NCI-H524 treated with DMSO at 0.1 percent for 48 hours (cell line): Measurements from ENCODE around the gene TEX22.
A peak's percentile ranks its signal among the peaks of the same experiment; 100 is the strongest.
"Not testable (repeated sequence)": the region's sequence is repeated elsewhere in the genome, so short reads cannot be mapped to it uniquely, and the experiment has no call there.

Experiments used
- DNase-seq: peaks from one replicate; lab custom pipeline; 2025; lab: John Stamatoyannopoulos, UW

TEX22 gene, protein sequence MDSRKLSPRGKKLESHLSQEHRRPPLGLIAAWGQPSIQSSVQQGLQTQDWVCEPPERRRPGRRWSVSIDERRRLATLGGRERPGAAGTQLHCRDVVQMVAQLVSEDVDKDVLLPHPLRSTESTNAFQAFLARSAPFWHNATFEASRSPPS

DNA sequence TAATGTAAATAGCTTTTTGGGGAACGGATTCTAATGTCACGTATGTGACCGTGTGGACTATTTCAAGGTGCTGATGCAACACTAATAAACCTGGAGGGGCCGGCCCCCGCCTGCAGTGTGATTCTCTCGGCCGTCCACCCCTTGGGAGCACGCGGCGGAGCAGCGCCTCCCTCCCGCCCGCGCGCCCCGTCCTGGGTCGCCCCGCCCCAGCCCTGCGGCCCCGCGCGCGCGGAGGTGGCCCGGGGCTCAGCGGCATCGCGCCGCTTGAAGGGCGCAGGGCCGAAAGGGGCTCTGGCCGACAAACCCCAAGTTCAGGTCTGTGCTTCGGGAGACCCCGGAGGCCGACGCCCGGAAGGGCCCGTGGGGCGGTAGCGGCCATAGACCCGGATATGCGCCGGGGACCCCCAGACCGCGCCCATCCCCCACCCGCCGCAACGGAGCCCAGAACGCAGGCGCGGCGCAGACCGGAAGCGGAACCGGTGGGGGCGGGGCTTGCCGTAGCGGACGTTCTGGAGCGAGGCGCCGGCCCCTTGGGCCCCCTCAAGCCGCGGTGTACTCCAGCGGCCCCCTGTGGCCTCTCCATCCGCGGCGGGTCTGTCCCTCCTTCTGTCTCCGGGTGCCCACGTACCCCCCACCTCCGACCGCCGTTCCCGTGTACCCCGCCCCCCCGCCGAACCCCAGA lies at the start of gene TEX22:
TSS of gene TEX22 (plus strand) at position 495 of the 682 bp plus-strand sequence. CDS start 803 bp downstream, outside the sequence.
- DNase-seq: peak; percentile 68

DNA sequence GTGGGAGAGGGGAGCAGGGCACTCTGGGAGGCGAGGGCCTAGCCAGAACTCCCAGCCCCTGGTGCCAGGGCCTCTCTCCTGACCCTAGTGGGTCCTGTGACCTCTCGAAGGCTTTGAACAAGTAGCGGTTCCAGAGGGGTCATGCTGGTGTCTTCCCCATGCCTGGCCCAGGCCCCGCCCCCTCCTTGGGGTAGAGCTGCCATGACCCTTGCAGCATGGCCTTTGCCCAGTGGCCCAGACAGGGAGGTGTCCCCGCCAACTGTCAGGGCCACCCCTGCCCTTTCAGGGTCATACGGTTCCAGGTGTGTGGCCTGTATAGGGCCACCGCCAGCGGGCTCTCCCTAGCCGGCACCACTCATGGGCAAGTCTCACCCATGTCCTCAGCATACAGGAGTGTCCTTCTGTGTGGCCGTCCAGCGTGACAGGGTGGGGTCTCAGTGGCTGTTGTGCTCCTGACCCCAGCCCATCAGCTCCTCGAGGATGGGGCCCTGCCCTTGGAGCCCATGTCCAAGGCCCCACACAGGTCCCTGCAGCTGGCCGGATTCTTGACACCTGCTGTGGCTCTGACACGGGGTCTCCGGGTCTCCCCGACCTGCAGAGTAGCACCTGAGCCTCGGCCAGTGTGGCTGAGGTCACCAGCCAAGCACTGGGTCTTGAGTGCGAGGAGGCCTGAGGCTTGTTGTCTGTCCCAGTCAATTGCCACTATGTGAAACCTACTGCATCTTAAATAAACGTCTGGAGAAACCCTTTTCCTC lies 49.2 kb upstream of the TEX22 start:
- no peak for DNase-seq

DNA sequence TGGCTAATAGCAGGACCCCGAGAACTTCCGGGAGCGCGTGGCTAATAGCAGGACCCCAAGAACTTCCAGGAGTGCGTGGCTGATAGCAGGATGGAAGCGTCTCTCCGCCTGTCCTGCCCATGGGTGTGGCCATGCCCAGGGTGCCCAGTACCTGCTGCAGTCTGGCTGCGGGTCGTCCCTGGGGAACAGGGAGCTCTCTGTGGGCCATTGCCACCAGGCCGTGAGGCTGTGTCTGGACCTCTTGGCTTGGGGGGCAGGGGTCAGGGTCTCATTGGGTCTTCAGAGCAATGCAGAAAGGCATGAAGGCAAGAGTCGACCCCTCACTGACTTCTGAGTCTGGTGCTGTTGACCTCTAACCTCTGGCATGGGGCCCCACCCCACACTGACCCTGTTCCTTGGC lies 48.3 kb upstream of the TEX22 start:
- no peak for DNase-seq

DNA sequence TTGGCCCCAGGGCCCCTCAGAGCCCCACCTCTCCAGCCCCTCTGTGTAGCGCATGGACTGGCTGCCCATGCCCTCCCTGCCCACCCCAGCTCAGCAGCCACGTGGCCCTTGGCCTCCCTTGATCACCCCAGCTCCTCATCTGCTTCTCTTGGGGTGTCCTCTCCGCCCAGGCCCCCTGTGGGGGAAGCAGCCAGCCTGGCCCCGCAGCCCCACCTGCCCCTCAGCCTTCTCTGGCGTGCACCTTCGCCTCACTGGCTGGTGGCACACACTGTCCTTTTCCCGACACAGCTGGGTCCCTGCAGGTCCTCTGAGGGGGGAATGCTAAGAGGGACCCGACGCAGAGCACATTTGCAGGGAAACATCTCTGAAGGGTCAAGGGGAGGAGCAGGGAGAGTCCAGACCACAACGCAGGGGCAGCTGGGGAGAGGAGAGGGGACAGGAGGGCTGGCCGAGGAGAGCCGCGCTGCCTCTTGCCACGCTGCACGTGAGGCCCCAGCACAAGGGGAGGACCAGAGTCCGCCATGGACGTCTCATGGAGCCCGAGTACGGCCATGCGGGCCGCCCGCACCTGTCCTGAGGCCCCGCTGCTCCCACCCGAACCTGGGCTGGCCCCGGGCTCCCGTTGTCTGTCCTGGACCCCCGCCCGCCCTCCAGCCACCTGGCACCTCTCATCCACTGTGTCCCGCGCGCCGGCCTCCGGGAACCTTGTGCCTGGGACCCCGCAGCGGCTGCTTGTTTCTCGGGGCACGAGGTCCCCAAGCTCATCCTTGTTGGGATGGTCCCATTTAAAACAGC lies 47.7 kb upstream of the TEX22 start:
- no peak for DNase-seq

DNA sequence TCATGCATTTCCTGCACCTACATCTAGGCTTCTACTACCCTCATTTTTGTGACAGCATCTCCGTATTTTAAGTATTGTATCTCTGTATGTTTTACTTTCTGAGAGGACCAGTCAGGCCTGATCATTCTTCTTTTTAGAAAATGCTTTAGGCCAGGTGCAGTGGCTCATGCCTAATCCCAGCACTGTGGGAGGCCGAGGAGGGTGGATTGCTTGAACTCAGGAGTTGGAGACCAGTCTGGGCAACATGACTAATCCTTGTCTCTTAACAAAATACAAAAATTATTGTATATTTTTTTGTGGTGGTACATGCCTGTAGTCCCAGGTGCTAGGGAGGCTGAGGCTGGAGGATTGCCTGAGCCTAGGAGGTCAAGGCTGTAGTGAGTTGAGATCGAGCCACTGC lies 46.9 kb upstream of the TEX22 start:
- no peak for DNase-seq

DNA sequence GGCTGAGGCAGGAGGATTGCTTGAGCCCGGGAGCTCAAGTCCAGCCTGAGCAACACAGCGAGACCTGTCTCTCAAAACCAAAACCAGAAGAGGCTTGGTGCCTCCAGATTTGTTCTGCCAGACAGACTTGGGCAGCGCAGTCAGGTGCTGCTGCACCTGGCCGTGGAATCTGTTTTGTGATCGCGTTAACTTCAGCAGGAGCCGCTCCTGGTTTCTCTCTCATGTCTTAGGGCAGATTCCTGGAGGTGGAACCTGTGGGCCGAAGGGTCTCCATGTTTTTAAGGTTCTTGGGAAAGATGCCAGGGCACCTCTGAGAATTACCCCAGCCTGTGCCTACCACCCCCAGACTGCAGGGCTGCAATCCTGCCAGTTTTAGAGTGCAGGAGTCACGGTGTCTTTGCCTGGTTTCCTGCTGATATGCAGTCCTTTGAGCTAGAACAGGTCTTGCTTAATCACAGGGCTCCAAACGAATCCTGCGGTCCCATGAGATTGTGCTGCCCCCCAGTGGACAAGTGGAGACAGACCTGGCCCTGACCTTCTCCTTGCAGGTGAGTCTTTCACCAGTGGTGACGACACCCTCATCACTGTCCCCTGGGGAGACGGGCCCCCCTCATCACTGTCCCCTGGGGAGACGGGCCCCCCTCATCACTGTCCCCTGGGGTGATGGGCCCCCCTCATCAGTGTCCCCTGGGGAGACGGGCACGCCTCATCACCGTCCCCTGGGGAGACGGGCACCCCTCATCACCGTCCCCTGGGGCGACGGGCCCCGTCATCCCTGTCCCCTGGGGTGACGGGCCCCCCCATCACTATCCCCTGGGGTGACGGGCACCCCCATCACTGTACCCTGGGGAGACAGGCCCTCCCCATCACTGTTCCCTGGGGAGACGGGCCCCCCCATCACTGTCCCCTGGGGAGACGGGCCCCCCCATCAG lies 46.2 kb upstream of the TEX22 start:
- DNase-seq: peak; percentile 14

DNA sequence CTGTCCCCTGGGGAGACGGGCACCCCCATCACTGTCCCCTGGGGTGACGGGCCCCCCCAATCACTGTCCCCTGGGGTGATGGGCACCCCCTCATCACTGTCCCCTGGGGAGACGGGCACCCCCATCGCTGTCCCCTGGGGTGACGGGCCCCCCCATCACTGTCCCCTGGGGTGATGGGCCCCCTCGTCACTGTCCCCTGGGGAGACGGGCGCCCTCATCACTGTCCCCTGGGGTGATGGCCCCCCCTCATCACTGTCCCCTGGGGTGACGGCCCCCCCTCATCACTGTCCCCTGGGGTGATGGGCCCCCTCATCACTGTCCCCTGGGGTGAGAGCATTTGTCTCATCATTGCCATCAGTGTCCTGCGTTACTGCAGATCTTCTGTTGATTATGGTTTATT lies 45.2 kb upstream of the TEX22 start:
- no peak for DNase-seq

DNA sequence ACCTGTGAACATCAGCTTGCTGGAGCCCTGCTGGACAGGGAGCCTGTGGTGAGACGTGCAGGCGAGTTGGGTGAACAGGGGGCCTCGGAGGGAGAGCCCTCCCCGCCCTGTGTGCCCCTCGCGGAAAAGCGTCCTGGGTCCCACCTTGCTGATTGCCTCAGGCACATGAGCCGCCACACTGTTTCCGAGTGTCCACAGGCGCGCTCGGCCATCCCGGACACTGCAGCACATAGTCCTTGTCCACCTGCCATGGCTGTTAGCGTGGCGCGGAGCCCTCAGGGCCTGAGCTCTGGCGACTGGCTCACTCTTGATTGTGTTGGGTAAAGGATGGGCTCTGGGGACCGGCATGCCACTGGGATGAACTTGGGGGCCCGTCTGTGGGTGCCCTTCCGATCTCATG lies 43.8 kb upstream of the TEX22 start:
- DNase-seq: no peak

DNA sequence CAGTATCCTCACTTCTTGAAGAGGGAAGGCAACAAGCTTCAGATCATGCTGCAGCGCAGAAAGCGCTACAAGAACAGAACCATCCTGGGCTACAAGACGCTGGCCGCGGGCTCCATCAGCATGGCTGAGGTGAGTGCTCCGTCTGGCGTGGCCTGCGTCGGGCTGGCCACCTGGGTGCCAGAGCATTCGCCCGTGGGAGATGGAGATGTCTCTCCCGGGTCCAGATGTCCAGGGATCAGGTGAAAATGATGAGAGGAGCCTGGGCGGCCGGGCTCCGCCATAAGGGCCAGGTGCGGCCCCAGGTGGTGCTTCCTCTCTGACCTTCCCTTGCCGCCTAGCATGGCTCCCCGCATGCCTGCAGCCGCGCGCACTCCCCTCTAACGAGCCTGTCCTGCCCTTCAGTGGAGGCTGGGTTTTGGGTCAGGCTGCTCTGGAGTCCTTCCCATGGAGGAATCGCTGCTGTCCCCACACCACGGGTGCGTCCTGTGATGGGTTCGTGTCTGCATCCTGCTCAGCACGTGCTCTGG lies 43.2 kb upstream of the TEX22 start:
- DNase-seq: no peak

DNA sequence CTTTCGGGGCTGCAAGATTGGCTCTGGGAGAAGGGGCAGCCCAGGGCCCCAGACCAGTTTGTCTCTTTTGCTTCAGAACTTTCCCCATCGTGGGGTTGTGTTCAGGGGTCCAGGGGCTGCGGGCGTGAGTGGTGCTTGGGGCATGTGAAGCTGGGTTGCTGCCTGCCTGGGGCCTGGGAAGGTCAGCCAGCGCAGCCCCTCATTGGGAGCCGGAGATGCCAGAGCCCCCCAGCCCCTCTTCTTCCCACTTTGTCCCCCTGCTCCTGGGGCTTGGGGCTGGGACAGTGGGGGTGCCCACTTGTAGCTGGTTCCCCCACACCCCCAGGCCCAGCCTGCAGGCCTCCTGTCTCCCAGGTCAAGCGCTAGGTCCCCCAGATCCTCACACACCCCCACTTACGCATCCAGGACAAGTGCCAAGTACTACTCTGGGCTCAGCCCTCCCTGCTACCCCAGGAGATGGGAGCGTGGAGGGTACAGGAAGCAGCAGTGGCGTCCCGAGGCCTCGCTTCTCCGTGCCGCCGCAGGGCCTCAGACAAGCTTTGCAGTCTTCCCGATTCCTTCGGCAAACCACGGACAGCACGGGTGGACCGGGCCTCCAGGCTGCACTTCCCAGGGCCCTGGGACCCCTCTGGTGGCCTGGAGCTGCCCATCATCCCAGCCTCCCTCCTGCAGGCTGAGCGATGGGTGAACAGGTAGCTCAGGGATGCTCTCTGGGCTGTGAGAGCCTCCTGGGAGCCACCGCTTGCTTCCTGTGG lies 42.3 kb upstream of the TEX22 start:
- no peak for DNase-seq

DNA sequence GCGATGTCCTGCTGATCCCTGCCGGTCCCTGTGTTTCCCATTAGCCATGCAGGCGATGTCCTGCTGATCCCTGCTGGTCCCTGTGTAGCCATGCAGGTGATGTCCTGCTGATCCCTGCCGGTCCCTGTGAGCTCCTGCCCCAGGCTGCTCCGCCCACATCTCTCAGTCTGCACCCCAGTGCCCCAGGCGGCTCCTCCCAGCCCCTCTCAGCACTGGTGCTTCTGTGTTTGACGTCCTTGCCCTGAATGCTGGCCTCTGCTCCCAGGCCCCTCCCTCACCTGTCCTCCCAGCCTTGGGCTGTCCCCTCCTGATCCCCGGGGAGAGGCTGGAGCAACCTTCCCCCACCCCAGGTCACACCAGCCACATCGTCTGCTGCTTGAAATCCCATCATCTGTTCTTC lies 41.4 kb upstream of the TEX22 start:
- no peak for DNase-seq

DNA sequence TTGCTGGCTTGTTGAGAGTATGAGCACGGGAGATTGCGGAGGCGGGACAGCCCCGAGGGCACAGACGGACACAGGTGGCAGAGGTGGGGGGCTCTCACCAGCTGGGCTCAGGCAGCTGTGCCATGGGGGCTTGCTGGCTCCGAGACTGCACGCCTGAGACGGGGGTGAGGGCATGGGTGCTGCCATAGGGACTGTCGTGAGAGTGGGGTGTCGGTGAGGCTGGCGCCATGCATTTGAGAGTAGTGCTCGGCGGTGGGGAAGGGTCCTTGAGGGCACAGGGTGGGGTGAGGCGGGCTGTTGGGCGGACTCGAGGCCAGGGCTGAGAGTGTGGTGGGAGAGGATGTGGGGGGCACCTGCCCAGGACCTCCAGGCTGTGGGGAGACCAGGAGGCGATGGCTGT lies 40.7 kb upstream of the TEX22 start:
- DNase-seq: no peak

DNA sequence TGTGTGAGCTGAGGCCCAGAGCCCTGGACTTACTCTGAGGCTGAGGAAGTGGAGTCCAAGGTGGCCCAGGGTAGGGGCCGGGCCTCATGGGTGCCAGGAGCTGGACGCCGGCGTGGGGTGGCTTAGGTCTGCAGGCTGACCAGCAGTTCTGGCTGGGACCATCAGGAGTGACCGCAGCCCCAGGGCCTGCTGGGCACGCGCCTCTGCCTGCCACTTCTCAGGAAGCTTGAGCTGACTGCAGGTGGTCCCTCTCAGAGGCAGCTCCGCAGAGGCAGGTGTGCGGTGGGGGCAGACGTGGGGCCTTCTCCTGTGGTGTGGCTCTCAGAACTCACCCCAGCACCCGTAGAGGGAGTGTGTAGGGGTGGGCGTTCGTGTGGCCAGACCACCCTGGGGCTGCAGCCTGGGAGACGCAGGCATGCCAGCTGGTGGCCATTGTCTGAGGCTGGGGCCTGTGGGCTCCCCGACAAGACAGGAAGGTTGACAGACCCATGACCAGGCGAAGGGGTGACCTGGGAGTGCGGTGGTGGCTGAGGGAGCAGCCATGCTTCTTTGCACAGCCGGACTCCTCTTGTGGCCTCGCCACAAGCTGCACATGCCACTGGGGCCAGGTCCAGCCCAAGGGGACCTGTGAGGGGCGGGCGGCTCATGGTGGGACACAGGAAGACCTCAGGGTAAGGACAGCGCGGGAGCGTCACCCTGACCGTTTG lies 40.0 kb upstream of the TEX22 start:
- DNase-seq: no peak

DNA sequence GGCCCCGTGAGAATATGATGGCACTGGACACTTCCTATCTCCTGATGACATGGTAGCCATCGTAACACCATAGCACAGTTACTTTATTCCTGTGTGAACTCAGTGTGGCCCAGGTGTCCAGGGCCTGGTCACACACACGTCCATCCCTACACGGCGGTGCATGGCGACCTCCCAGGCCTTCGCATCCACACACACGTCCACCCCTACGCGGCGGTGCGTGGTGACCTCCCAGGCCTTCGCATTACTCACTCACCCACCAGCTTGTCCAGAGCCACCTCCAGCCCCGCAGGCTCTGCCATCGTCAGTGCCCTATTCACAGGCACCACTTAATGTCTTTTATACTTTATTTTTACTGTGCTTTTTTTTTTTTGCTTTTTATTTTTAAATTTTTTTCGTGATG lies 39.4 kb upstream of the TEX22 start:
- DNase-seq: no peak

DNA sequence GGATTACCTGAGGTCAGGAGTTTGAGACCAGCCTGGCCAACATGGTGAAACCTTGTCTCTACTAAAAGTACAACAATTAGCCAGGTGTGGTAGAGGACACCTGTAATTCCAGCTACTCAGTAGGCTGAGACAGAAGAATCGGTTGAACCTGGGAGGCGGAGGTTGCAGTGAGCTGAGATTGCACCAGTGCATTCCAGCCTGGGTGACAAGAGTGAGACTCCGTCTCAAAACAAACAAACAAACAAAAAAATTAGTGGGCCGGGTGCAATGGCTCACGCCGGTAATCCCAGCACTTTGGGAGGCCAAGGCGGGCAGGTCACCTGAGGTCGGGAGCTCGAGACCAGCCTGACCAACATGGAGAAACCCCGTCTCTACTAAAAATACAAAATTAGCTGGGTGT lies 36.9 kb upstream of the TEX22 start:
- DNase-seq: not testable (repeated sequence)

DNA sequence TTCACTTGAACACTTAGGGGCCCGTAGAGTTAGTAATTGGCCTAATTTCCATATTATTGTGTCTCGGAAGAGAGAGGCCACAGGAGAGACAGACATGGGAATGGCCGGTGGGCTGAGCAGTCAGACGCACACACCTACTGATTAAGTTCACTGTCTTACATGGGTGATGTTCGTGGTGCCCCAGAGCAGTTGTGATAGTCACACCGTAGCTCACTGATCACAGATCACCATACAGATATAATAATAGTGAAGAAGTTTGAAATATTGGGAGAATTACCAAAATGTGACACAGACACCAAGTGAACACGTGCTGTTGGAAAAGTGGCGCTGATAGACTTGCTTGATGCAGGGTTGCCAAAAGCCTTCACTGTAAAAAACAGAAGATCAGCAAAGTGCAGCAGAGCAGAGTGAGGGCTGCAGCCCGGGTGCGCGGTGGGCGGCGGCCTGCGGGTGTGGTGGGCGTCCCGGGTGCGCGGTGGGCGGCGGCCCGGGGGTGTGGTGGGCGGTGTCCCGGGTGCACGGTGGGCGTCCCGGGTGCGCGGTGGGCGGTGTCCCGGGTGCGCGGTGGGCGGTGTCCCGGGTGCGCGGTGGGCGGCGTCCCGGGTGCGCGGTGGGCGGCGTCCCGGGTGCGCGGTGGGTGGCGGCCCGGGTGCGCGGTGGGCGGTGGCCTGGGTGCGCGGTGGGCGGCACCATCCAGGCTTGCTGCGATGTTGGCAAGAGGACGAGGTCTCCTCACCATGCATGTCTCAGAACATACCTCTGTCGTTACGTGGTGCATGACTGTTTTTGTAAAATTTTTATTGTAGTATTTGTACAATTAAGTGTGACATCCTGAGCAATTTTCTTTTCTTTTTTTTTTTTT lies 34.3 kb upstream of the TEX22 start:
- no peak for DNase-seq

DNA sequence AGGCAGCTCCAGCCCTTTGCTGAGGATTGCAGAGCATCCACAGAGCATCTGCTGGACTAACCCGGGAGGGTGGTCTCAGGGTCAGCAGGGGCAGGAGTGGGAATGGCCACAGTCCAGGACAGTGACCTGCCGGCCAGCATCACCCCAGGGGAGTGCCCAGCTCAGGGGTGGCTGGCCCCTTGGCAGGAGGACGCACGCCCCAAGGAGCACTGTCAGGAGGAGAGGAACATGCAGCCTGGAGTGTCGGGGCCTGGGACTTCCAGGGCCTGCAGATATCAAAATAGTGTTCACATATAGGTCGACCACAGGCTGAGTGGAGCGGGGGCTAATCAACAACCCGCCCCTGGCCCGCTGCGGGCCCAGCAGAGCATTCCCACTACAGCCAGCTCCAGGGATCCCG lies 33.2 kb upstream of the TEX22 start:
- DNase-seq: no peak

DNA sequence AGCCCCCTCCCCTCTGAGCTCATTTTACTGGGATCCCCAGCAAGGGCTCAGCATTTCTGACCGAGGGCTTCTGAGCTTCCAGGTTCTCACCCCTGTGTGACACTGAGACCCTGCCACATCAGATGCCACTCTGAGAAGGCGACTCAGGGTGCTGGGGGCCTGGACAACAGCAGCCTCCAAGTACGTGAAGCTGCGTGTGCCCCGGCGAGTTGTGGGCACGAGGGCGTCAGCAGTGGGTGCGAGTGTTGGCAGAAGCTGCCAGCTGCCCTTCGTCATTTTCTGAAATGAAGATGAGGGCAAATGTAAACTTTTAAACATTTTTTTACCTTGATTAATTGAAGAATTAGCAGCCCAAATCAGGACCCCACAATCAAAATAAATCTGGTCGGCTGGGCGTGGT lies 32.7 kb upstream of the TEX22 start:
- no peak for DNase-seq
